IPS-20b (cell line): ENCODE measurements around the gene MAPK11.
"Not testable (repeated sequence)": the region's sequence is repeated elsewhere in the genome, so short reads cannot be mapped to it uniquely, and the experiment has no call there.

Experiments used
- H3K27ac ChIP-seq: one replicate; pipeline ENCODE4 v1.5.1; 2013; ENCODE audit warnings: low read length
- H3K27me3 ChIP-seq: 2 replicates; pipeline ENCODE4 v1.6.1; 2013; ENCODE audit warnings: mild to moderate bottlenecking, low read length, inconsistent platforms; ENCODE audit not compliant: insufficient read depth
- H3K36me3 ChIP-seq: 2 replicates; pipeline ENCODE4 v1.6.1; 2013; ENCODE audit warnings: low read depth, mild to moderate bottlenecking, inconsistent platforms, low read length, moderate library complexity; ENCODE audit not compliant: insufficient read depth
- H3K4me1 ChIP-seq: 2 replicates; pipeline ENCODE4 v1.6.1; 2013; ENCODE audit warnings: mild to moderate bottlenecking, control low read depth, inconsistent platforms, low read length, moderate library complexity; ENCODE audit not compliant: insufficient read depth
- H3K4me3 ChIP-seq: 2 replicates; pipeline ENCODE4 v1.5.1; 2013; ENCODE audit warnings: mild to moderate bottlenecking, low read length, inconsistent platforms
- H3K9ac ChIP-seq: 2 replicates; pipeline ENCODE4 v1.6.1; 2013; ENCODE audit warnings: low read depth, mild to moderate bottlenecking, inconsistent platforms, low read length, moderate library complexity
- H3K9me3 ChIP-seq: 2 replicates; pipeline ENCODE4 v1.6.1; 2013; ENCODE audit warnings: mild to moderate bottlenecking, low read depth, low read length, inconsistent platforms; ENCODE audit not compliant: insufficient read depth

MAPK11 gene

DNA sequence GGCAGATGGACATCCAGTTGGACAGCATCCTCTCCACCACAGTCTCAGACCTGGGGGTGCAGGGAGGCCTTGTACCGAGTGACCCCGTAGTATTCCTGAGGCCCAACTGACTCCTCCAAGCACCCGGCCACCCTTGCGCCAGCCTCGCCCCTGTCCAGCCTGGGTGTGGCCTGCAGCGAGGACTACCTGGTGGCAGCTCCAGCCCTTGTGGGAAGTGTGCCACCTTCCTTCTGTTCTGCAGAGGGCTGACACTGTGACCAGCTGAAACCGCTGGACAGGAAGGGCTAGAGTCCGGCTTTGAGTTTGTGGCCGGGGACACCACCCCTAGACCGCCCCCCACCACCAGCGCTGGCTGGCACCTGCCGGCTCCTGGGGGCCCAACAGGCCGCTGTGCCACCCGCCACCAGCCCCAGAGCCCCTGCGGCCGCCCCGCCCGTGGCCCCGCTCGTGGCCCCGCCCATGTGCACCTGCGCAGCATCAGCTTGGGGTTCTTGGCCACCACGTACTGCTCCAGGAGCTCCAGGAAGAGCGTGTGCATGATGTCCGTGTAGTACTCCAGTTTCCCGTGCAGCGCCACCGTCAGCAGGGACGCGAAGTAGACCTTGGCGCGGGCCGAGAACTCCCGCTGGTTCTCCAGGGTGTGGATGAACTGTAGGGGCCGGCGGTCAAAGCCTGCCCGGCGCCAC, 10.0 kb upstream of the MAPK11 start:
- no peak overlapping the region for H3K9ac ChIP-seq
- H3K9me3 ChIP-seq: peaks cover 9% of the 10 kb centered on the region
- H3K4me3 ChIP-seq: no peak overlapping the region
- H3K4me1 ChIP-seq: no peaks in the 10 kb centered on the region
- H3K36me3 ChIP-seq: peaks cover 66% of the 10 kb centered on the region
- no peaks in the 10 kb centered on the region for H3K27me3 ChIP-seq
- no peak overlapping the region for H3K27ac ChIP-seq

DNA sequence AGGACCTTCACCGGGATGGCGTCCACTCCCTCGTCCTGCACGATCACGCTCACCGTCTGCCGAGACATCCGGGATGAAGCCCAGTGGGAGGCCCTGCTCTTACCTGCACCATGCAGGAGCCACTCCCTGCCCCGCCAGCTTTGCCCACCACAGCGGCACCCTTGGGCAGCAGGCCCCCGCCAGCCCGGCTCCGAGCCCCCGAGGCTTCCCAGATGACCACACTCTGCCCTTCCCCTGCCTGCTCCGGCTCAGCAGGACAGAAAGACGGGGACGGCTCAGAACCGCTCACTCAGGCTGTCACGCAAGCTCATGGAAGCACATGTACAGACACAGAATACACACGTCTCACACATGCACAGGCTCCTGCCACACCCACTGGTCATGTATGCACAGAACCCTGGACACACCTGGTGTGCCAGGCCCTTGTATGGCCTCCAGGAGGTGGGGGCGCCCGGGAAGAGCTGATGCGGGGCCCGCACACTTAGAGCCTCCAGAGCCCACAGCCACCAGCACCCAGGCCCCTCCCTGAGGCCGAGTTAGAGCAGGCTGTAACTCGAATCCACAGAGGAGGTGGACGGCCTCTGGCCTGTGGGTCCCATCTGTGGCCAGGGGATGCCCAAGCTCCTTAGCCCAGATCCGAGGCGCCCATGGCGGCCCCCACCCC, 8.9 kb upstream of the MAPK11 start:
- Histone ChIP-seq H3K36me3 (peaks cover 69% of the 10 kb centered on the region), H3K27me3 (no peaks in the 10 kb centered on the region), H3K27ac (no peak overlapping the region), H3K9me3 (peaks cover 9% of the 10 kb centered on the region), H3K4me1 (no peaks in the 10 kb centered on the region), H3K4me3 (no peak overlapping the region), H3K9ac (no peak overlapping the region)

DNA sequence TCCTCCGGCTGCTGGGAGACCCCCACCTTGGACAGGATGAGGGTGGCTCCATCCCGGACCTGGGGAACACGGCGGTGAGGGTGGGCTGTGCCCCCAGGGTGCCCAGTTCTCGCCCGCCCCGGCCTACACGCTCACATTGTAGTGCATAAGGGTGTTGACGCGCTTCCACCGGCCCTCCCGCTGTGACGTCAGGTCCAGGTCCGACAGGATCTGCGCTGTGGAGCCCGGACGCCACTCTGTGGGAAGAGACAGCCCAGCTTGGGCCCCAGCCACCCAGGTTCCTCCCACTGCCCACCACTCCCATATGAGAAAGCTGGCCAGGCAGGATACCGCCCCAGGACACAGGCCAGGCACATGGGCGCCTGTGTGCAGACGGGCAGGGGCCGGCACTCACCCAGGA, 8.3 kb upstream of the MAPK11 start:
- Histone ChIP-seq H3K4me1 (no peaks in the 10 kb centered on the region), H3K27me3 (no peaks in the 10 kb centered on the region), H3K27ac (no peak overlapping the region), H3K36me3 (peaks cover 69% of the 10 kb centered on the region), H3K9ac (no peak overlapping the region), H3K9me3 (peaks cover 9% of the 10 kb centered on the region), H3K4me3 (no peak overlapping the region)

DNA sequence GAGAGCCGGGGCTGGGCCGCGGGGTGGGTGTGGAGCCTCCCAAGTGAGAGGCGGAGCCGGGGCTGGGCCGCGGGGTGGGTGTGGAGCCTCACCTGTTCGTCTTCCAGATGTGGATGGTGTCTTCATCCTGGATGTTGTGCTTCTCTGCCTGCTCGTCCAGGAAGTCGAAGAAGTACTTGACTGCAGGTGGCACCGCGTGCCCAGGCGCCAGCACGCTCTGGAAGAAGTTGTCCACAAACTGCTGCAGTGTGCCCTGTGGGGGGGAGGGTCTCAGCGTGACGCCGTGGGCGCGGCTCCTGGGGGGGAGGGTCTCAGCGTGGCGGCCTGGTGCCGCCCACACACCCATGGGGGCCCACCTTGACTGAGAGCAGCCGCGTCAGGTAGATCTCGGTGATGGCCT, 7.6 kb upstream of the MAPK11 start:
- peaks cover 2% of the 10 kb centered on the region; the same call in 1 of the 2 replicates for H3K27me3 ChIP-seq
- H3K9ac ChIP-seq: no peak overlapping the region
- no peak overlapping the region for H3K4me3 ChIP-seq
- peaks cover 65% of the 10 kb centered on the region for H3K36me3 ChIP-seq
- H3K9me3 ChIP-seq: peaks cover 9% of the 10 kb centered on the region
- no peak overlapping the region for H3K27ac ChIP-seq
- no peaks in the 10 kb centered on the region for H3K4me1 ChIP-seq

DNA sequence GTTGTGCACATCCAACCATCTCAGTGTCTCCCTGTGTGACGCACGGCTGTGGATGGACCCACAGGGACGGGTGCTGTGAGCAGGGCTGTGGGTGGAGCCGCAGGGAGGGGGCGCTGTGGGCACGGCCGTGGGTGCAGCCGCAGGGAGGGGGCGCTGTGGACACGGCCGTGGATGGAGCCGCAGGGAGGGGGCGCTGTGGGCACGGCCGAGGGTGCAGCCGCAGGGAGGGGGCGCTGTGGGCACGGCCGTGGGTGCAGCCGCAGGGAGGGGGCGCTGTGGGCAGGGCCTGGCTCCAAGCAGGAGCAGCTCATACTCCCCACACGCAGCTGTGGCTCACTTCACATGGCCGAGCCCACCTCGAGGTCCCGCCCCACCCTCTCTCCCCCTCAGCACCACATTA, 6.0 kb upstream of the MAPK11 start:
- Histone ChIP-seq H3K9me3 (peaks cover 9% of the 10 kb centered on the region), H3K27ac (no peak overlapping the region), H3K4me3 (no peak overlapping the region), H3K9ac (no peak overlapping the region), H3K36me3 (peaks cover 52% of the 10 kb centered on the region), H3K27me3 (peaks cover 15% of the 10 kb centered on the region), H3K4me1 (no peaks in the 10 kb centered on the region; the same call in 1 of the 2 replicates)

DNA sequence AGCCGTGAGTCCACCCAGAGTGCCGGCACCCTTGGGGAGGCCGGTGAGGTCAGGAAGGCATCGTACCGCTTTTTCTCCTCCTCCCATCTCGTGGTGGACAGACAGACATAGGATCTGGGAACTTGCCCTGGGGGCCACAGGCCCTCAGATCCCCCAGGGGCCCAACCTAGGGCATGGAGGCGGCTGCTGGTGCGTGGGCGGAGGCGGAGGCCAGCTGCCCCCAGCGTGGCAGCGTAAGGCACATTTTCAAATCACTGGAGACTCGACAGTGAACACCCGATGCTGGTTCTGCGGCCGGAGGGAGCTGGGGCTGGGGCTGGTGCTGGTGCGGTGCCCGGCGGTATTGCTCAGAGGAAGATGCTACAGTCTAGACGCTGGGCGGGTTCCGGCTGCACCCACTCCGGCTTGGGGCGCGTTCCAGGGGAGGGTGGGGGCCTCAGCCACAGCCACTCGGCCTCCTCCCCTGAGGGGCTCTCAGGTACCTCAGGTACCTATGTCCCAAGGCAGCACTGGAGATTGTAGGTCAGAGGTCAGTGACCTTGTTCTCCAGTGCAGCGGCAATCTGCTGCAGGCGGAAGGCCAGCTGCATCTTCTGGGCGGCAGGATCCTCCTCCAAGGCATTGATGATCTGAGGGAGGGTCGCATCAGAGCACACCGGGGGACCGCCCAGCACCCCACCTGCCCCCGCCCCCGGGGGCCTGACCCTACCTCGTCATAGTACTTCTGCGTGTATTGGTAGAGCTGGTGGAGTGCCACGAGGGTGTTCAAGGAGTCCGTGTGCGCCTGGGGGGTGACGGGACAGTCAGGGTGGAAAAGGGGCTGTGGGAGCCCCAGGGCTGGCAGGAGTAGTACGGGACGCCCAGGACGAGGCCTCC, 5.2 kb upstream of the MAPK11 start:
- peaks cover 23% of the 10 kb centered on the region for H3K27me3 ChIP-seq
- H3K4me1 ChIP-seq: no peaks in the 10 kb centered on the region; the same call in 1 of the 2 replicates
- no peak overlapping the region for H3K9ac ChIP-seq
- peaks cover 47% of the 10 kb centered on the region for H3K36me3 ChIP-seq
- H3K4me3 ChIP-seq: no peak overlapping the region
- no peak overlapping the region for H3K27ac ChIP-seq
- H3K9me3 ChIP-seq: peaks cover 9% of the 10 kb centered on the region

DNA sequence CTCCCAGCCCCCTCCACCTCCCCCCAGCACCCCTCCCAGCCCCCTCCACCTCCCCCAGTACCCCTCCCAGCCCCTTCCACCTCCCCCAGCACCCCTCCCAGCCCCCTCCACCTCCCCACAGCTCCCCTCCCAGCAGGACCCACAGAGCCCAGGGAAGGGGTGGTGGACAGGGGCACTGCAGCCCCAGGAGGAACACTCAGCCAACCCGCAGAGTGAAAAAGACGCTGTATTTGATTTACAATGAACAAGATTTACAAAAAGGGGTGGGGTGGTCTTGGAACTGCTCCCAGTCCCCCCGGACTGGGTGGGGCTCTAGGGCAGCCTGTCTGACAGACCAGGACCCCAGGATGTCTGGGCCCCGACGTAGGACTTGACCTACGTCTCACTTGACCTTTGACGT, 4.6 kb upstream of the MAPK11 start:
- no peak overlapping the region for H3K9ac ChIP-seq
- peaks cover 28% of the 10 kb centered on the region for H3K27me3 ChIP-seq
- no peak overlapping the region for H3K27ac ChIP-seq
- no peaks in the 10 kb centered on the region; the same call in 1 of the 2 replicates for H3K4me1 ChIP-seq
- H3K9me3 ChIP-seq: peaks cover 9% of the 10 kb centered on the region
- H3K4me3 ChIP-seq: no peak overlapping the region
- H3K36me3 ChIP-seq: peaks cover 42% of the 10 kb centered on the region

DNA sequence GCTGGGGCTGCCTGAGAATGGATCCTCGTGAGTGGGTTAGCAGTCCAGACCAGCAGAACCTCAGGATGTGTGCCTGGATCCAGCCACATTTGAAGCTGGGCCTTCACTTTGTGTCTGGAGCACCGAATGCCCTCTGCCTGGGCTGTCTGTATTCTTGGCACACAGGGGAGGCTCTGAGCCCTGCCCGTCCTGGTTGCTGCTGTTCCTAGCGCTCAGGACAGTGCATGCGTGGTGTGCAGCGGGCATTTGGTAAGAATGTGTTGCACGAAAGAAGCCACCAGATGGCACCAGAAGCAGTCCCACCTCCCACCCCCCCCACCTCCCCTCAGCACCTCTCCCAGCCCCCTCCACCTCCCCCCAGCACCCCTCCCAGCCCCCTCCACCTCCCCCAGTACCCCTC, 4.1 kb upstream of the MAPK11 start:
- Histone ChIP-seq H3K4me3 (no peak overlapping the region), H3K27me3 (peaks cover 33% of the 10 kb centered on the region), H3K9ac (no peak overlapping the region), H3K4me1 (no peaks in the 10 kb centered on the region; the same call in 1 of the 2 replicates), H3K36me3 (peaks cover 38% of the 10 kb centered on the region), H3K9me3 (peaks cover 9% of the 10 kb centered on the region), H3K27ac (no peak overlapping the region)

DNA sequence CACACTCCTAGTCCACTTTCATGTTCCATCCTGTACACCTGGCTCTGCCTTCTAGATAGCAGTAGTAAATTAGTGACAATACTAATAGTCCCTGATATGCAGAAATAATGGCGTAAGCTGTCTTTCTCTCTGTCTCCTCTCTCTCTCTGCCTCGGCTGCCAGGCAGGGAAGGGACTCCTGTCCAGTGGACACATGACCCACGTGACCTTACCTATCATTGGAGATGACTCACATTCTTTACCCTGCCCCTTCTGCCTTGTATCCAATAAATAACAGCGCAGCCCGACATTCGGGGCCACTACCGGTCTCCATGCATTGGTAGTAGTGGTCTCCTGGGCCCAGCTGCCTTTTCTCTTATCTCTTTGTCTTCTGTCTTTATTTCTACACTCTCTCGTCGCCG, 3.6 kb upstream of the MAPK11 start:
- peaks cover 38% of the 10 kb centered on the region for H3K27me3 ChIP-seq
- not testable (repeated sequence) for H3K4me1 ChIP-seq, H3K9me3 ChIP-seq, H3K4me3 ChIP-seq, H3K27ac ChIP-seq, H3K9ac ChIP-seq
- H3K36me3 ChIP-seq: peaks cover 35% of the 10 kb centered on the region

DNA sequence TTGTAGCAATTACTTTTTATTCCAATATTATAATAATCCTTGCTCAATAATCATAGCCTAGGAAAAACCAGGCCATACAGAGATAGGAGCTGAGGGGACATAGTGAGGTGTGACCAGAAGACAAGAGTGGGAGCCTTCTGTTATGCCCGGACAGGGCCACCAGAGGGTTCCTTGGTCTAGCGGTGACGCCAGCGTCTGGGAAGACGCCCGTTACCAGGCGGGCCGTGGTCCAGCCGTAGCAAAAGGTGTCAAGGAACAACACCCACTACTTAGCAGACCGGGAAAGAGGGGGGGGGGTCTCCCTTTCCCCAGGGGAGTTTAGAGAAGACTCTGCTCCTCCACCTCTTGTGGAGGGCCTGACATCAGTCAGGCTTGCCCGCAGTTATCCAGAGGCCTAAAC, 3.2 kb upstream of the MAPK11 start:
- not testable (repeated sequence) for H3K27ac ChIP-seq, H3K4me1 ChIP-seq, H3K4me3 ChIP-seq, H3K9me3 ChIP-seq, H3K9ac ChIP-seq
- peaks cover 30% of the 10 kb centered on the region for H3K36me3 ChIP-seq
- H3K27me3 ChIP-seq: peaks cover 42% of the 10 kb centered on the region

DNA sequence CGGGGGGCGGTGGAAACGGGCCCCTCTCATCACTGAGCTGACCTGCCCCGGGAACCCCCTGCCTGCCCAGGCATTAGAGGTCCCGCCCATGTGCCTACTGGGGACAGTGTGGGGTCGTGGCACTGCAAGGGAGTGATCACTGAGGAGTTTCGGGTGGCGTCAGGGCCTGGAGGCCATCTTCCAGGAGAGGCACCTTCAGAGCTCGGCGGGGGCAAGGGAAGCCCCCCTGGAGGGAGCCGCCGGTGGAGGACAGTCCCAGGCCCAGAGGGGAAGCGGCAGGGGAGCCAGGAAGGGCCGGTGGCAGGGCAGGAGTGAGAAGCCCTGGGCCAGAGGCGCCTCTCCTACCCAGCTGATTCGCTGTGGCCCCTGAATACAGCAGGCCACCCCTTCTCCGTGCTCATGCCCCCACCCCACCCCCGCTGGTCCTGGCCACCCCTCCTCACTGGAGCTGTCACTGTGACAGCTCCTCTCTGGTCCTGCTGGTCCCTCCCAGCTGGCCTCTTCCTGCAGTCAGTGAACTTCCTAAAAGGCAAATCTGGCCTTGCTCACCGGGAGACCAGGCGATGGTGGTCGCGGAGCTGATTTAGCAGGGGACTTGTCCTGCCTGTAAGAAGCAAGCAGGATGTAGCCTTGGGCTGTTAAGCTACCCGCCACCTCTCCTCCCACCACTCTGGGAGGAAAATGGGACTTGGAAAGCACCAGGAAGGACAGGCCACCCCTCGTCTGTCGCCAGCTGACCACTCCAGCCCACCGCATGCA, 2.0 kb upstream of the MAPK11 start:
- H3K27ac ChIP-seq: no peak overlapping the region
- H3K4me1 ChIP-seq: no peaks in the 10 kb centered on the region; the same call in 1 of the 2 replicates
- peaks cover 9% of the 10 kb centered on the region for H3K9me3 ChIP-seq
- H3K36me3 ChIP-seq: peaks cover 19% of the 10 kb centered on the region
- no peak overlapping the region for H3K4me3 ChIP-seq
- H3K9ac ChIP-seq: no peak overlapping the region
- peaks cover 49% of the 10 kb centered on the region for H3K27me3 ChIP-seq
